GM04504 (cell line): ENCODE measurements around the gene GSDME.

Experiments used
- DNase-seq: peaks from one replicate; pipeline ENCODE4 v3.0.0-alpha.2; 2012; ENCODE audit warnings: low read depth

The GSDME gene

GRCh38 chr7:24722386-24723177 is 34.7 kb downstream of the GSDME start:
- DNase-seq = no peak

GRCh38 chr7:24721481-24722001 is 35.7 kb downstream of the GSDME start:
- DNase-seq = no peak

- no peak for DNase-seq
Observed at GRCh38 chr7:24720283-24720682, 37.0 kb downstream of the GSDME start.

GRCh38 chr7:24718977-24719491 is 38.2 kb downstream of the GSDME start:
- DNase-seq = no peak

- no peak for DNase-seq
Observed at GRCh38 chr7:24718431-24718831, 38.8 kb downstream of the GSDME start.

- no peak for DNase-seq
Observed at GRCh38 chr7:24717694-24718320, 39.5 kb downstream of the GSDME start.

GRCh38 chr7:24717247-24717622 is 40.0 kb downstream of the GSDME start:
- no peak for DNase-seq

GRCh38 chr7:24716480-24717246 is 40.6 kb downstream of the GSDME start:
- DNase-seq = no peak

- DNase-seq = no peak
Observed at GRCh38 chr7:24715661-24716479, 41.4 kb downstream of the GSDME start.

GRCh38 chr7:24715171-24715570 is 42.1 kb downstream of the GSDME start:
- no peak for DNase-seq

GRCh38 chr7:24714676-24715010 is 42.6 kb downstream of the GSDME start:
- DNase-seq = no peak

GRCh38 chr7:24713850-24714675 is 43.2 kb downstream of the GSDME start:
- DNase-seq = no peak

- DNase-seq = no peak
Observed at GRCh38 chr7:24713039-24713793, 44.0 kb downstream of the GSDME start.

- no peak for DNase-seq
Observed at GRCh38 chr7:24709585-24710360, 47.5 kb downstream of the GSDME start.

GRCh38 chr7:24709051-24709450 is 48.2 kb downstream of the GSDME start:
- no peak for DNase-seq

- DNase-seq = no peak
Observed at GRCh38 chr7:24707988-24708615, 49.2 kb downstream of the GSDME start.

GRCh38 chr7:24706211-24707170 is 50.8 kb downstream of the GSDME start:
- DNase-seq = no peak
